Cardiac fibroblast (primary cell): ENCODE results near the gene CEPT1.

Experiments used
- DNase-seq, 2 donors: peaks; one replicate each; pipeline versions ENCODE4 v3.0.0 to v3.0.0-alpha.2; 2010; ENCODE audit warnings: low read depth in 2 of 2
- H3K4me3 ChIP-seq, 2 donors: replicated peaks in 1 of 2; 1 replicate in 1 of 2; 2 replicates in 1 of 2; pipeline ENCODE4 v1.5.1; 2011; ENCODE audit warnings: low read depth in 2 of 2, low read length in 2 of 2, mild to moderate bottlenecking in 2 of 2, moderate library complexity in 1 of 2
- TF ChIP-seq, protein P1 (sequence below): IDR thresholded peaks from one replicate; pipeline ENCODE4 v1.5.1; 2011; ENCODE audit warnings: low read depth, mild to moderate bottlenecking, low read length, inconsistent platforms

Gene CEPT1

GRCh38 chr1:111202707-111203623, 62.9 kb downstream of the CEPT1 start:
- H3K4me3 ChIP-seq: no peak overlapping the region
- no peak for DNase-seq
- TF ChIP-seq, protein P1, sequence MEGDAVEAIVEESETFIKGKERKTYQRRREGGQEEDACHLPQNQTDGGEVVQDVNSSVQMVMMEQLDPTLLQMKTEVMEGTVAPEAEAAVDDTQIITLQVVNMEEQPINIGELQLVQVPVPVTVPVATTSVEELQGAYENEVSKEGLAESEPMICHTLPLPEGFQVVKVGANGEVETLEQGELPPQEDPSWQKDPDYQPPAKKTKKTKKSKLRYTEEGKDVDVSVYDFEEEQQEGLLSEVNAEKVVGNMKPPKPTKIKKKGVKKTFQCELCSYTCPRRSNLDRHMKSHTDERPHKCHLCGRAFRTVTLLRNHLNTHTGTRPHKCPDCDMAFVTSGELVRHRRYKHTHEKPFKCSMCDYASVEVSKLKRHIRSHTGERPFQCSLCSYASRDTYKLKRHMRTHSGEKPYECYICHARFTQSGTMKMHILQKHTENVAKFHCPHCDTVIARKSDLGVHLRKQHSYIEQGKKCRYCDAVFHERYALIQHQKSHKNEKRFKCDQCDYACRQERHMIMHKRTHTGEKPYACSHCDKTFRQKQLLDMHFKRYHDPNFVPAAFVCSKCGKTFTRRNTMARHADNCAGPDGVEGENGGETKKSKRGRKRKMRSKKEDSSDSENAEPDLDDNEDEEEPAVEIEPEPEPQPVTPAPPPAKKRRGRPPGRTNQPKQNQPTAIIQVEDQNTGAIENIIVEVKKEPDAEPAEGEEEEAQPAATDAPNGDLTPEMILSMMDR: no peak

DNA sequence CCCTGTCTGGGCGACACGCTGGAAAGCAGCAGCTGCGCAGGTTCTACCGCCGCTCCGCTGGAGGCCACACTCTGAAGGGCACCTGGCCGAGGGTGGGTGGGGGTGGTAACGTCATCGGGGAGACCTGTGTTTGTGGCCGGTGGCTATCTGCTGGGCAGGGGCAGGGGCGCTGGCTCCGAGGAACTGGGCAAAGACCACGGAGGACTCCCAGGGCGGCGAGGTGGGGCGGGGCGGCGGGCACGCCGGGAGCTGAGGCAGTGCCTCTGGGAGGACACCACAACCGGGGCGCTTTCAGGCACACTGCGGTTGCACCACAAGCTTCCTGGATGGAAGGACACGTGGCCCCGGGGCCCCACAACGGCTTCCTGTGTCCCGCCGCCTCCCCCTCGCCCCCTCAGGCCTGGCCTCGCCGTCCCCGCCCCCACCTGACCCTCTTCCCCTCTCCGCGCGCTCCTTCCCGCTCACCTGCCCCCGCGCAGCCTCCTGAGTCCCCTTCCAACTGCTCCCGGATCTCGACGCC, 63.7 kb downstream of the CEPT1 start:
- DNase-seq: peak; percentile 27 to 47
- TF ChIP-seq, protein P1: no peak
- peak overlapping the region; percentile 53 to 57 for H3K4me3 ChIP-seq

DNA sequence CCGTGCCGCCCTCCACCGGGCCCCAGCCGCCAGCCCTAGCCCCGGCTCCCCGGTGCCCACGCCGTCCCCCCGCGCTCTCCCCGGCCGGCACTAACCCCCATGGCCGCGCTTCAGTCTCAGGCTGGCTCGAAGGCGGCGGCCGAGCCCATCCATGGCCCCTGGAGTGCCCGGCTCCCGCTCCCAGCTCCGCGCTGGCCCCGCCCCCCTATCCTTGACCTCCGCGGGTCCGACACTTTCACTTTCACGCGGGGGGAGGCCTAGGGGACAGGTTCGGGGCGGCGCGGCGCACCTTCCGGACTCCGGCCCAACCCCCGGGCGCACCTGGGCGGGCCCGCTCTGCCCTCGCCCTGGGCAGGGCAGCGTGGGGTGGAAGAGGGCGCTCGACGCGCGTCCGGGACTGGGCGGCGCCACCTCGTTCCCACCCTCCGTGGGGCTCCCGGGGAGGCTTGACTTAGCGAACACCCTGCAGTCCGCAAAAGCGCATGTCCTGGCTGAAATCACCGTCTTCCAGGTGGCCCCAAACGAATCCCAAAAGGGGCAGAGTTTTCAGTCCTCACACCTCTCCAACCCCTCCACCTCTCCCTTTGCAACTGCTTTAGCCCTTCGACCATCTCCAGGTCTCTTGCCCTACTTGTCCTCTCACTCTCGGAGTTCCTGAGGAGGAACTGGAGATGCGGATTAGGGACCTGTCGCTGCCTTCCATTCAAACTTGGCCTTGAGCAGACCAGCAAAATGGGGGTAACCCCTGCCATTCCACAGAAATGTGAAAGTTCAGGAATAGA, 64.4 kb downstream of the CEPT1 start:
- DNase-seq: no peak
- TF ChIP-seq, protein P1: no peak
- H3K4me3 ChIP-seq: peak overlapping the region; percentile 53 to 57

DNA sequence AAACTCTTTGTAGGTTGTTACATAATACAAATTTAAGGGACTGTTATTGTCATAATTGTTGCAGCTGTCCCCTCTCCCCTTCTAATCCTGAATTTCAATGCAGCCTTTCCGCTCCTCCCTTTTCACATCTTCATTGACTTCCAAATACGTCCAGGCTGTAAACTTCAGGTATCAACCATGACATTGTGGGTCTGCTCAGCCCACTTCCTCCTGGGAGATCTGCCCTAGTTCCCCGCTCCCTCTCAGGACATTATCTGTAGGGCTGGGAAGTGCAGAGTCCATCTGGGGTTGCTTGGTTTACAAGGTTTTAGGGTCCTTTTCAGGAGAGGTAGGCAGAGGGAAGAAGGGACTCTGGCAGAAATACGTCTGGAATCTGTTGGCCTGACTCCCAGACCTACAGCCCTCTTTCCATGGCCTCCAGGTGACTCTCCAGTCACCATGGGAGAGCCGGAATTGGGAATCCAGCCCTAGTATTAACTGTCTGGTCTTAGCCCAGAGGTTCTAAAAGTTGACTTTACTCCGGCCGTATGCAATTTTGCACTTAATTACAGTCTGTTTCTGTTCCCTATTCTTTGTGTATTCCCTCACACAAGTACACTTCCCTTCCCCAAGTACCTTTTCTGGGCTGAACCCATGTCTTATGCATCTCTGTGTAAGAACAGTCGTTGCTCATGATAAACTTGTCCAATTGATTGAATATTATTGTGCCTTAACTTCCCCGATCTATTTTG, 65.1 kb downstream of the CEPT1 start:
- no peak overlapping the region for H3K4me3 ChIP-seq
- DNase-seq: no peak
- TF ChIP-seq, protein P1: no peak

- no peak overlapping the region for H3K4me3 ChIP-seq
- TF ChIP-seq, protein P1: no peak
- DNase-seq: peak in 1 of 2 donors; percentile 41
Observed at GRCh38 chr1:111205714-111206050, 65.7 kb downstream of the CEPT1 start.

DNA sequence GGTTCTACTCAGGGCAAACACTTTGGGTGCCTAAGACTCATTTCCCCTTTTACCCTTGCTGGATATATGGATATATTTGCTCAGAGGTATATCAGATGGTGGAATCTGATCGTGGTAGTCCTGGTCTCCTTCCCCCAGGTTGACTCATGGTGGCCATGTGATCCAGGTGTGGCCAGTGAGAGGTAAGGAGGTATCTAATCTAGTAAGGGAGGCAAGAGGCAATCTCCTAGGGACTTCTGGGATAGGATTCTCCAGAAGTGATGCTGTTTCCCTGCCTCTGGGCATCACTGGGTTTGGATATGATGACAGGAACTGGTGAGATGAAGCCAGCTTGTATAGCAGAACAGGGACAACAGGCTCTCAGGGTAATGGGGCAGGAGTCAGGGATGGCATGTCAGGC, 68.9 kb downstream of the CEPT1 start:
- no peak overlapping the region for H3K4me3 ChIP-seq
- TF ChIP-seq, protein P1: no peak
- no peak for DNase-seq
